Right lobe of liver (tissue), 4 donors: ENCODE results near the gene KRTAP29-1.

Experiments
- POLR2A ChIP-seq: fragments of 450-650 bp; IDR thresholded peaks from one replicate; pipeline ENCODE4 v1.6.1; 2017; ENCODE audit warnings: antibody characterized with exemption, mild to moderate bottlenecking
- TF ChIP-seq, protein P1 (sequence below), 4 donors: fragments of 200-600 bp in 3 of 4; fragments of 450-650 bp in 1 of 4; IDR thresholded peaks; one replicate each; pipeline versions ENCODE4 v1.5.1 to v1.8.0; 2016 to 2022; ENCODE audit warnings: antibody characterized with exemption in 4 of 4, mild to moderate bottlenecking in 2 of 4
- donor health status: DM: no; HTN: no; CAD: no.
- donor health status: DM: no; HTN: no; CAD: no.
- donor health status: DM: no; HTN: yes; CAD: no.

DNA sequence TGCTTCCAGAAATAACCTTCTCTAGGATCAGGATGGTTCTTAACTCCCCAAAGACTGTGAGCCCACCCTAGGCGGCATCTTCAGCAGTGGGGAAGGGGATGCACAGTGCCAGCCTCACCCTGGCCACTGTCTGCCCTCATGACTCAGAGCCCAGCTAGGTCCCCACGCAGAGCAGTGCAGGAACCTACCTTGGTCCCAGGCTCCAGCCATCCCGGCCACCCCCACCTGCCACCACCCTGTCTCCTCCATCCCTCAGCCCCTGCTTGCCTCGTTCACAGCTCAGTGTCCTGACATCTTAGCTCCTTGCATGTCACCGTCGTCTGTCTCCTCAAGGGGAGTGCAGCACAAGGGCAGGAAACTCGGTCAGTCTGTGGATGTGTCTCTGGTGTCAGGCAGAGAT lies 29.0 kb upstream of the KRTAP29-1 start:
- TF ChIP-seq, protein P1, sequence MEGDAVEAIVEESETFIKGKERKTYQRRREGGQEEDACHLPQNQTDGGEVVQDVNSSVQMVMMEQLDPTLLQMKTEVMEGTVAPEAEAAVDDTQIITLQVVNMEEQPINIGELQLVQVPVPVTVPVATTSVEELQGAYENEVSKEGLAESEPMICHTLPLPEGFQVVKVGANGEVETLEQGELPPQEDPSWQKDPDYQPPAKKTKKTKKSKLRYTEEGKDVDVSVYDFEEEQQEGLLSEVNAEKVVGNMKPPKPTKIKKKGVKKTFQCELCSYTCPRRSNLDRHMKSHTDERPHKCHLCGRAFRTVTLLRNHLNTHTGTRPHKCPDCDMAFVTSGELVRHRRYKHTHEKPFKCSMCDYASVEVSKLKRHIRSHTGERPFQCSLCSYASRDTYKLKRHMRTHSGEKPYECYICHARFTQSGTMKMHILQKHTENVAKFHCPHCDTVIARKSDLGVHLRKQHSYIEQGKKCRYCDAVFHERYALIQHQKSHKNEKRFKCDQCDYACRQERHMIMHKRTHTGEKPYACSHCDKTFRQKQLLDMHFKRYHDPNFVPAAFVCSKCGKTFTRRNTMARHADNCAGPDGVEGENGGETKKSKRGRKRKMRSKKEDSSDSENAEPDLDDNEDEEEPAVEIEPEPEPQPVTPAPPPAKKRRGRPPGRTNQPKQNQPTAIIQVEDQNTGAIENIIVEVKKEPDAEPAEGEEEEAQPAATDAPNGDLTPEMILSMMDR (IDR thresholded peaks at IDR 0.05): no peak
- no peak for TF ChIP-seq POLR2A
